ENCODE data around the gene B4GALT5. TPM values are rescaled to one million over a fixed set of nuclear protein-coding genes. Genes with fewer than 3 reads are reported as not detected.

The B4GALT5 gene
- total RNA-seq, 2 experiments from 2014 or later, result 9.8 to 18.8 TPM

DNA sequence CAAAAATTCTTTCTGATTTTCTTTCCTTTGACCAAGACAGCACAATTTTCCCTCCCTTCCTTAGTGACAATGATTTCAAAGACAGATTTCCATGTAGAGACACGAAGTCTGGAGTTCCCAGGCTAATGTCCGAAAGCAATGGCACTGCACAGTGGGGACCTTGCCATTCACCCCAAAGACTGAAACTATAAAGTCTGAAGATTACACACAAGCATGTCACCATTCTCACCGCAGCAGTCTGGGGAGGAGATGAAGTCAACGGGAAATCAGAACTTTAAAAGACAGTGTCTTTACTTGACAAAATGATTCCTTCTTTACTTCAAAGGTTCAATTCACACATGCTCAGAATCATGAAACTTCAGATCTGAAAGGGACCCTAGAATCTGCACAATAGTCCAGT is 8.3 kb downstream of the B4GALT5 start:
- Histone ChIP-seq H3K4me3 (ENCODE audit: low read depth, low read length, poor library complexity, severe bottlenecking) (peak overlapping the region; percentile 17), H3K79me2 (ENCODE audit: insufficient read depth, low read depth, low read length) (peaks cover 94% of the 10 kb centered on the region), H4K20me1 (ENCODE audit: insufficient read depth, low read length) (peaks cover 4% of the 10 kb centered on the region; the same call in 1 of the 2 replicates), H3K4me2 (ENCODE audit: low read length) (peak overlapping the region; percentile 78), H3K9me3 (ENCODE audit: low read length) (no peaks in the 10 kb centered on the region), H2AFZ (ENCODE audit: low read length) (no peak overlapping the region), H3K4me1 (ENCODE audit: insufficient read depth, low read length, poor library complexity, severe bottlenecking) (peaks cover 90% of the 10 kb centered on the region), H3K9me2 (ENCODE audit: insufficient read depth, low read length) (no peaks in the 10 kb centered on the region), H3K27ac (ENCODE audit: low read depth, low read length, poor library complexity, severe bottlenecking) (peak overlapping the region; percentile 62), H3K36me3 (ENCODE audit: insufficient read depth, low read length) (peaks cover 4% of the 10 kb centered on the region; the same call in 1 of the 2 replicates)
- intact Hi-C loops (cut with micrococcal nuclease; ENCODE audit: unreplicated experiment), result no loop called here
- no peak for DNase-seq (ENCODE audit: low spot score)
- TF ChIP-seq EZH2phosphoT487 (IDR thresholded peaks at IDR 0.05; ENCODE audit: borderline replicate concordance, low read depth, low read length), result no peak
- TF ChIP-seq, protein P1, sequence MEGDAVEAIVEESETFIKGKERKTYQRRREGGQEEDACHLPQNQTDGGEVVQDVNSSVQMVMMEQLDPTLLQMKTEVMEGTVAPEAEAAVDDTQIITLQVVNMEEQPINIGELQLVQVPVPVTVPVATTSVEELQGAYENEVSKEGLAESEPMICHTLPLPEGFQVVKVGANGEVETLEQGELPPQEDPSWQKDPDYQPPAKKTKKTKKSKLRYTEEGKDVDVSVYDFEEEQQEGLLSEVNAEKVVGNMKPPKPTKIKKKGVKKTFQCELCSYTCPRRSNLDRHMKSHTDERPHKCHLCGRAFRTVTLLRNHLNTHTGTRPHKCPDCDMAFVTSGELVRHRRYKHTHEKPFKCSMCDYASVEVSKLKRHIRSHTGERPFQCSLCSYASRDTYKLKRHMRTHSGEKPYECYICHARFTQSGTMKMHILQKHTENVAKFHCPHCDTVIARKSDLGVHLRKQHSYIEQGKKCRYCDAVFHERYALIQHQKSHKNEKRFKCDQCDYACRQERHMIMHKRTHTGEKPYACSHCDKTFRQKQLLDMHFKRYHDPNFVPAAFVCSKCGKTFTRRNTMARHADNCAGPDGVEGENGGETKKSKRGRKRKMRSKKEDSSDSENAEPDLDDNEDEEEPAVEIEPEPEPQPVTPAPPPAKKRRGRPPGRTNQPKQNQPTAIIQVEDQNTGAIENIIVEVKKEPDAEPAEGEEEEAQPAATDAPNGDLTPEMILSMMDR (conservative IDR thresholded peaks at IDR 0.05; ENCODE audit: low read length), result no peak
- POLR2A ChIA-PET, result interaction anchor here (1.2 to 2.5 kb wide), 2 partner anchors 12 to 36 kb away, joined by 4 to 13 read pairs; no protein-coding TSS in a partner anchor
- no TSS peak for BruUV-seq (replicated peaks)
- CTCF ChIA-PET (ENCODE audit: unreplicated experiment), result no interaction called here

GRCh38 chr20:49704932-49705336 is 8.7 kb downstream of the B4GALT5 start:
- ChIA-PET POLR2A (interaction anchor here (1.2 to 2.5 kb wide), 3 partner anchors 11 to 36 kb away, joined by 4 to 13 read pairs (median 4); no protein-coding TSS in a partner anchor), CTCF (ENCODE audit: unreplicated experiment) (no interaction called here)
- no TSS peak for BruUV-seq (replicated peaks)
- peak overlapping the region; percentile 62 for H3K27ac ChIP-seq (ENCODE audit: low read depth, low read length, poor library complexity, severe bottlenecking)
- no peak overlapping the region for H2AFZ ChIP-seq (ENCODE audit: low read length)
- peak; percentile 62 for DNase-seq (ENCODE audit: low spot score)
- H3K4me3 ChIP-seq (ENCODE audit: low read depth, low read length, poor library complexity, severe bottlenecking), result peak overlapping the region; percentile 53
- TF ChIP-seq EZH2phosphoT487 (IDR thresholded peaks at IDR 0.05; ENCODE audit: borderline replicate concordance, low read depth, low read length), result no peak
- TF ChIP-seq, protein P1 (conservative IDR thresholded peaks at IDR 0.05; ENCODE audit: low read length), result no peak
- peak overlapping the region; percentile 78 for H3K4me2 ChIP-seq (ENCODE audit: low read length)
- intact Hi-C loops (cut with micrococcal nuclease; ENCODE audit: unreplicated experiment), result no loop called here
- H3K9me2 ChIP-seq (ENCODE audit: insufficient read depth, low read length), result no peaks in the 10 kb centered on the region
- H3K9me3 ChIP-seq (ENCODE audit: low read length), result no peaks in the 10 kb centered on the region
- H4K20me1 ChIP-seq (ENCODE audit: insufficient read depth, low read length), result peaks cover 4% of the 10 kb centered on the region; the same call in 1 of the 2 replicates
- H3K36me3 ChIP-seq (ENCODE audit: insufficient read depth, low read length), result peaks cover 4% of the 10 kb centered on the region; the same call in 1 of the 2 replicates
- H3K79me2 ChIP-seq (ENCODE audit: insufficient read depth, low read depth, low read length), result peaks cover 95% of the 10 kb centered on the region
- peaks cover 88% of the 10 kb centered on the region for H3K4me1 ChIP-seq (ENCODE audit: insufficient read depth, low read length, poor library complexity, severe bottlenecking)

- no peaks in the 10 kb centered on the region for H3K9me3 ChIP-seq (ENCODE audit: low read length)
- CTCF ChIA-PET (ENCODE audit: unreplicated experiment), result no interaction called here
- peaks cover 90% of the 10 kb centered on the region for H3K4me1 ChIP-seq (ENCODE audit: insufficient read depth, low read length, poor library complexity, severe bottlenecking)
- no peak overlapping the region for H2AFZ ChIP-seq (ENCODE audit: low read length)
- H3K36me3 ChIP-seq (ENCODE audit: insufficient read depth, low read length), result peaks cover 4% of the 10 kb centered on the region; the same call in 1 of the 2 replicates
- H3K4me3 ChIP-seq (ENCODE audit: low read depth, low read length, poor library complexity, severe bottlenecking), result no peak overlapping the region
- peak overlapping the region; percentile 52 for H3K4me2 ChIP-seq (ENCODE audit: low read length)
- H3K79me2 ChIP-seq (ENCODE audit: insufficient read depth, low read depth, low read length), result peaks cover 97% of the 10 kb centered on the region
- intact Hi-C loops (cut with micrococcal nuclease; ENCODE audit: unreplicated experiment), result no loop called here
- TF ChIP-seq, protein P1 (conservative IDR thresholded peaks at IDR 0.05; ENCODE audit: low read length), result no peak
- TF ChIP-seq EZH2phosphoT487 (IDR thresholded peaks at IDR 0.05; ENCODE audit: borderline replicate concordance, low read depth, low read length), result no peak
- no TSS peak for BruUV-seq (replicated peaks)
- POLR2A ChIA-PET, result interaction anchor here (0.7 to 2.1 kb wide), 6 partner anchors 9 to 83 kb away, joined by 3 to 6 read pairs (median 4); no protein-coding TSS in a partner anchor
- no peaks in the 10 kb centered on the region for H3K9me2 ChIP-seq (ENCODE audit: insufficient read depth, low read length)
- peaks cover 12% of the 10 kb centered on the region; the same call in 1 of the 2 replicates for H4K20me1 ChIP-seq (ENCODE audit: insufficient read depth, low read length)
- H3K27ac ChIP-seq (ENCODE audit: low read depth, low read length, poor library complexity, severe bottlenecking), result no peak overlapping the region
- no peak for DNase-seq (ENCODE audit: low spot score)
Observed at GRCh38 chr20:49701916-49702315, 11.8 kb downstream of the B4GALT5 start.
